ENCODE measurements around the gene HAPLN1. TPM values are rescaled to one million over a fixed set of nuclear protein-coding genes. Genes with fewer than 3 reads are reported as not detected.
"Not testable (repeated sequence)": the region's sequence is repeated elsewhere in the genome, so short reads cannot be mapped to it uniquely, and the experiment has no call there.

HAPLN1 gene
- total RNA-seq, 1 donor from 2014 or later, result 1.4 TPM

DNA sequence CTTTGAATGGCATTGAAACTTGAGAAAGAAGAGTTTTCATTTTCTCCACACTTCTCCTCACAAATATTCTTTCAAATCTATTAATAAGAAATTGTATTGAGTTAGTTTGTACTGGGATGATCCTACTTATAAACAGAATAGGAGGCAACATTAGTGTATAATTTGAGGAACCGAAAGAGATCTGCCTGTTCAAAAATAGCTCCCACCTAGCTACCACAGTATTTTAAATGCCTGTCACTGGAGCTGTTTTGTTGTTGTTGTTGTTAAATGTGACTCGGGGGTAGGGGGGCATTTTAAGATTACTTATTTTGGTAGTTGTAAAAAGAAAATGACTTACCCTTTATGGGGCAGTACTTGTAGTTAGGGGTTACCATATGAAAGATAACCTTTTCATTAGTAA is 20.1 kb upstream of the HAPLN1 start:
- no peaks in the 10 kb centered on the region for H3K4me1 Mint-ChIP-seq
- H3K9me3 Mint-ChIP-seq, result peaks cover 4% of the 10 kb centered on the region
- no peaks in the 10 kb centered on the region for H3K27me3 Mint-ChIP-seq (ENCODE audit: low read depth)
- no peak overlapping the region for H3K4me3 Mint-ChIP-seq
- TF ChIP-seq, protein P1, sequence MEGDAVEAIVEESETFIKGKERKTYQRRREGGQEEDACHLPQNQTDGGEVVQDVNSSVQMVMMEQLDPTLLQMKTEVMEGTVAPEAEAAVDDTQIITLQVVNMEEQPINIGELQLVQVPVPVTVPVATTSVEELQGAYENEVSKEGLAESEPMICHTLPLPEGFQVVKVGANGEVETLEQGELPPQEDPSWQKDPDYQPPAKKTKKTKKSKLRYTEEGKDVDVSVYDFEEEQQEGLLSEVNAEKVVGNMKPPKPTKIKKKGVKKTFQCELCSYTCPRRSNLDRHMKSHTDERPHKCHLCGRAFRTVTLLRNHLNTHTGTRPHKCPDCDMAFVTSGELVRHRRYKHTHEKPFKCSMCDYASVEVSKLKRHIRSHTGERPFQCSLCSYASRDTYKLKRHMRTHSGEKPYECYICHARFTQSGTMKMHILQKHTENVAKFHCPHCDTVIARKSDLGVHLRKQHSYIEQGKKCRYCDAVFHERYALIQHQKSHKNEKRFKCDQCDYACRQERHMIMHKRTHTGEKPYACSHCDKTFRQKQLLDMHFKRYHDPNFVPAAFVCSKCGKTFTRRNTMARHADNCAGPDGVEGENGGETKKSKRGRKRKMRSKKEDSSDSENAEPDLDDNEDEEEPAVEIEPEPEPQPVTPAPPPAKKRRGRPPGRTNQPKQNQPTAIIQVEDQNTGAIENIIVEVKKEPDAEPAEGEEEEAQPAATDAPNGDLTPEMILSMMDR (conservative IDR thresholded peaks at IDR 0.05), result no peak
- H3K36me3 Mint-ChIP-seq (ENCODE audit: low read depth), result peaks cover 4% of the 10 kb centered on the region
- no peak for DNase-seq (ENCODE audit: low read depth, low spot score)
- H3K27ac Mint-ChIP-seq (ENCODE audit: unreplicated experiment), result no peak overlapping the region

DNA sequence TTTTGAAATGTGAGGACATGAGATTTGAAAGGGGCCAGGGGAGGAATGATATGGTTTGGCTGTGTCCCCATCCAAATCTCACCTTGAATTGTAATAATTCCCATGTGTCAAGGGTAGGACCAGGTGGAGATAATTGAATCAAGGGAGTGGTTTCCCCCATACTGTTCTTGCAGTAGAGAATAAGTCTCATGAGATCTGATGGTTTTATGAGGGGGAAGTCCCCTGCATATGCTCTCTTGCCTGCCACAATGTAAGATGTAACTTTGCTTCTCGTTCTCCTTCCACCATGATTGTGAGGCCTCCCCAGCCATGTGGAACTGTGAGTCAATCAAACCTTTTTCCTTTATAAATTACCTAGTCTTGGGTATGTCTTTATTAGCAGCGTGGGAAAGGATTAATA is 15.5 kb upstream of the HAPLN1 start:
- H3K9me3 Mint-ChIP-seq; H3K27ac Mint-ChIP-seq (ENCODE audit: unreplicated experiment); H3K27me3 Mint-ChIP-seq (ENCODE audit: low read depth); H3K4me3 Mint-ChIP-seq; DNase-seq (ENCODE audit: low read depth, low spot score); H3K36me3 Mint-ChIP-seq (ENCODE audit: low read depth); H3K4me1 Mint-ChIP-seq: not testable (repeated sequence)

DNA sequence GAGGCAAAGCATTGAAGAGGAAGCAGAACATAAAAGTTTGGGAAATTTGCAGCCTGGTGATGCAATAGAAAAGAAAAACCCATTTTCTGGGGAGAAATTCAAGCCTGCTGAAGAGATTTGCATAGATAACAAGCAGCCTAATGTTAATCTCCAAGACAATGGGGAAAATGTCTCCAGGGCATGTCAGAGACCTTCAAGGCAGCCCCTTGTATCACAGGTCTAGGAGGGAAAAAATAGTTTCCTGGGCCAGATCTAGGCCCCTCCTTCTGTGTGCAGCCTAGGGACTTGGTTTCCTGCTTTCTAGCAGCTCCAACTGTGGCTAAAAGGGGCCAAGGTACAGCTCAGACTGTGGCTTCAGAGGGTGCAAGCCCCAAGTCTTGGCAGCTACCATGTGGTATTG is 14.4 kb upstream of the HAPLN1 start:
- H3K27me3 Mint-ChIP-seq (ENCODE audit: low read depth); H3K9me3 Mint-ChIP-seq; H3K4me3 Mint-ChIP-seq; DNase-seq (ENCODE audit: low read depth, low spot score); H3K4me1 Mint-ChIP-seq; H3K36me3 Mint-ChIP-seq (ENCODE audit: low read depth); H3K27ac Mint-ChIP-seq (ENCODE audit: unreplicated experiment): not testable (repeated sequence)

DNA sequence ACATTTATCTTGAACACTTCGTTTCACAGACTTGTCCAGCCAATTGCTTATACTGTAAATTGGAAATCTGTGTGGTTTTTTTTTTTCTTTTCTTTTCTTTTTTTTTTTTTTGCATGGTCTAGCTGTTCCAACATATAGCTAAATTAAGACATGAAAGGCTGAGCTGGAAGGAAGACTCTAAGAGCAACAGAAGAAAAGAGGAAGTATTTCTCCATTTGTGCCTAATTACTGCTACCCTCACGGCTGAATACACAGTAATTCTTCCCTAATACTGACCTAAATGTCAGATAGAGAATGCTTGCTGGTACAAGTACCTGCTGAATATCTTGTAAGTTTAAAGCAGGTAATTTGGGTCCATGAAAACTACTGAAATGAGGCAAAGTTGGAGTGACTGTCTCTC is 11.0 kb upstream of the HAPLN1 start:
- no peak overlapping the region for H3K27ac Mint-ChIP-seq (ENCODE audit: unreplicated experiment)
- DNase-seq (ENCODE audit: low read depth, low spot score), result no peak
- TF ChIP-seq, protein P1 (conservative IDR thresholded peaks at IDR 0.05), result no peak
- H3K4me3 Mint-ChIP-seq, result no peak overlapping the region
- H3K36me3 Mint-ChIP-seq (ENCODE audit: low read depth), result no peaks in the 10 kb centered on the region
- H3K9me3 Mint-ChIP-seq, result peaks cover 14% of the 10 kb centered on the region
- no peaks in the 10 kb centered on the region for H3K4me1 Mint-ChIP-seq
- no peaks in the 10 kb centered on the region for H3K27me3 Mint-ChIP-seq (ENCODE audit: low read depth)

DNA sequence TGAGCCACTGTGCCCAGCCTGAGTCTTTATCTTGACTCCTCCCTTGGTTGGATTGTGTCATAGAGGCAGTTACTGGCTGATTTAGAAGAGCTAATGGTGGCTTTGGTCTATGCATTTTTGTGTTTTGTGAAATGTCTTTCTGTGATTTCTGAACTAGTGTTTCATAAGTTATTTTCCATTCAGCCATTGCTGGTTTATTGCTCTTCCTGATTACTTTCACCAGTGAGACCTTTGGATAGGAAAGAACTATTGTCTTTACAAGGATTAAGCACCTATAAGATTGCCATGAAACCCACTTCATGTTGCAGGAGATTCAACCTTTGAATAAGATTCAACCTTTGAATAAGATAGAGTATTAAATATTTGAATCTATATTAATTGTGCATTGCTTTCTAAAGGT is 8.7 kb upstream of the HAPLN1 start:
- peaks cover 9% of the 10 kb centered on the region for H3K9me3 Mint-ChIP-seq
- no peak overlapping the region for H3K27ac Mint-ChIP-seq (ENCODE audit: unreplicated experiment)
- TF ChIP-seq, protein P1 (conservative IDR thresholded peaks at IDR 0.05), result no peak
- H3K4me3 Mint-ChIP-seq, result no peak overlapping the region
- no peaks in the 10 kb centered on the region for H3K36me3 Mint-ChIP-seq (ENCODE audit: low read depth)
- no peak for DNase-seq (ENCODE audit: low read depth, low spot score)
- H3K27me3 Mint-ChIP-seq (ENCODE audit: low read depth), result no peaks in the 10 kb centered on the region
- peaks cover 8% of the 10 kb centered on the region for H3K4me1 Mint-ChIP-seq

DNA sequence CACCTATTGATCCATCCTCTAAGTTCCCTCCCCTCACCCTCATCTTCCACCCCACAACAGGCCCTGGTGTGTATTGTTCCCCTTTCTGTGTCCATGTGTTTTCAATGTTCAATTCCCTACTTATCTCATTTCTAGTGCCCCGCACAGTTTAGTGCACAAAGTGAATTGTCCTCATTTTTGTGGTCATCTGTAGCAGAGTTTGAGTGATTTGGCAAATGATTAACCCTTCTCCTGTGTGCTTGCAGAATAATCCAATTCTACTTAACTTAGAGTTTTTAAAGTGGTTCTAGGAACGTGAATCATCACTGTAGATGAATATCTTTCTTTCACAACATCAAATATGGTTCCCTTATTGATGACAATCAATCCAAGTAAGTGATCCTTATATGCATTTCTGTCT is 6.3 kb upstream of the HAPLN1 start:
- H3K9me3 Mint-ChIP-seq, result peaks cover 5% of the 10 kb centered on the region

More for the DNA sequence above, 6.3 kb upstream of the HAPLN1 start:
- TF ChIP-seq, protein P1 (conservative IDR thresholded peaks at IDR 0.05), result no peak
- no peaks in the 10 kb centered on the region for H3K27me3 Mint-ChIP-seq (ENCODE audit: low read depth)
- no peaks in the 10 kb centered on the region for H3K36me3 Mint-ChIP-seq (ENCODE audit: low read depth)
- H3K4me3 Mint-ChIP-seq, result no peak overlapping the region
- H3K27ac Mint-ChIP-seq (ENCODE audit: unreplicated experiment), result no peak overlapping the region
- no peak for DNase-seq (ENCODE audit: low read depth, low spot score)
- H3K4me1 Mint-ChIP-seq, result peaks cover 19% of the 10 kb centered on the region

Measured in neural crest cell (in vitro differentiated cells).